Bronchial epithelial cell (primary cell): Measurements from ENCODE around the gene MTERF2. TPM values are rescaled to one million over a fixed set of nuclear protein-coding genes. Genes with fewer than 3 reads are reported as not detected.
"Not testable (repeated sequence)": the region's sequence is repeated elsewhere in the genome, so short reads cannot be mapped to it uniquely, and the experiment has no call there.

ENCODE experiments used
- DNase-seq: peaks from one replicate; pipeline ENCODE4 v3.0.0-alpha.2; 2010; ENCODE audit warnings: low read depth
- FAIRE-seq: peaks from 2 replicates; lab custom pipeline; 2011; peaks lifted over from hg19 to GRCh38; lab: Jason Lieb, UNC
- H3K27me3 ChIP-seq: 2 replicates; pipeline ENCODE4 v1.5.1; 2011; ENCODE audit warnings: low read length; ENCODE audit not compliant: control insufficient read depth, insufficient read depth
- H3K36me3 ChIP-seq: 2 replicates; pipeline ENCODE4 v1.5.1; 2011; ENCODE audit warnings: low read length; ENCODE audit not compliant: control insufficient read depth, insufficient read depth
- H3K4me3 ChIP-seq: 2 replicates; pipeline ENCODE4 v1.5.1; 2011; ENCODE audit warnings: mild to moderate bottlenecking, low read depth, low read length, control low read depth
- CTCF ChIP-seq: IDR thresholded peaks from 2 replicates; pipeline ENCODE4 v1.5.1; 2011; ENCODE audit warnings: mild to moderate bottlenecking, moderate library complexity, low read length, control low read depth, inconsistent platforms; ENCODE audit not compliant: insufficient read depth, severe bottlenecking
- total RNA-seq: library from RNA; depleted of rRNA; stranded (reverse); fragments of >200 nt; gene quantifications from 2 replicates; pipeline ENCODE4 v1.2.1, GENCODE V29; 2014

Gene MTERF2
- total RNA-seq, 1 donor from 2014 or later: 3.9 TPM

GRCh38 chr12:107029081-107029480 is 42.1 kb upstream of the MTERF2 start:
- no peak for FAIRE-seq
- TF ChIP-seq CTCF: no peak

GRCh38 chr12:107027636-107028053 is 40.7 kb upstream of the MTERF2 start:
- FAIRE-seq (no peak), DNase-seq (peak; percentile 99)
- H3K36me3 ChIP-seq: no peaks in the 10 kb centered on the region
- no peak overlapping the region for H3K4me3 ChIP-seq
- H3K27me3 ChIP-seq: no peaks in the 10 kb centered on the region
- no peak for TF ChIP-seq CTCF

More at GRCh38 chr12:107029081-107029480, 42.1 kb upstream of the MTERF2 start:
- no peak for DNase-seq
- no peaks in the 10 kb centered on the region for H3K27me3 ChIP-seq
- no peaks in the 10 kb centered on the region for H3K36me3 ChIP-seq
- no peak overlapping the region for H3K4me3 ChIP-seq

DNA sequence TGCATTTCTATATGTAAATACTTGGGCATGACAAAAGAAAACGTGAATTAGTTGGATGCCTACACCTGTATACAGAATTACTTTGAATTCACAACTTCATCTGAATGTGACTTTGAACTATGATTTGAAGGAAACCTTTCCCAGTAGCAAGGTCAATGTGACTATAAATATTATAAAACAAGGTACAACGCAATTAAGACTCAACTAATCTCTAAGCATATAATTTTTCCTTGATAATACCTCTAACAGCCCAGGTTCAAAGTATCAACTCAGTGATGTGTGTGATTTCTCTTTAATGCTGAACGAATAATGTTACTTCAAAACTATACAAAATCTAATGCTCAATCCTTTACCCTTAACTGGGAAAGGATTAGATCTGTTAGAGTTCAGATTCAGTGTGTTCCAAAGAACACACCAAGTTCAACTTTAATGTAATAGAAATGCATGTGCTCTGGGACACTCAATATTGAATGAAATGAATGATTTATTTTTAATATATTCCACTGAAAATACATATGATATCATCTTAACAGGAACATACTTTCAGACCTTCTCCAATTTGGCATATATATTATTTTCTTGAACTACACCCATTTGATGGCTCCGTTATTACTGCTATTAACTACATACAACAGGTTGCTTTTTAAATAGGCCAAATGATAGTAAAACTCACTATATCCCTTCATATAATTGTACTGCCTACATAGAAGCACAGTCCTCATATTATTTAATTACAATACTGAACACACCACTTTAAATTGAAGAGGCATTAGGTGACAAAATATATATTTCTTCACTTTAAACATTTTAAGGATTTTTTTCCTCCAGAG is 40.1 kb upstream of the MTERF2 start:
- FAIRE-seq: no peak
- no peak overlapping the region for H3K4me3 ChIP-seq

GRCh38 chr12:107026356-107026755 is 39.4 kb upstream of the MTERF2 start:
- not testable (repeated sequence) for H3K36me3 ChIP-seq, FAIRE-seq, H3K27me3 ChIP-seq, DNase-seq, H3K4me3 ChIP-seq

More for the DNA sequence above, 40.1 kb upstream of the MTERF2 start:
- Histone ChIP-seq H3K27me3 (no peaks in the 10 kb centered on the region), H3K36me3 (no peaks in the 10 kb centered on the region)
- no peak for DNase-seq
- TF ChIP-seq CTCF: no peak

GRCh38 chr12:107025671-107026070 is 38.7 kb upstream of the MTERF2 start:
- H3K4me3 ChIP-seq: no peak overlapping the region
- TF ChIP-seq CTCF: no peak
- DNase-seq: peak; percentile 91
- H3K27me3 ChIP-seq: no peaks in the 10 kb centered on the region
- FAIRE-seq: no peak
- no peaks in the 10 kb centered on the region for H3K36me3 ChIP-seq

- TF ChIP-seq CTCF: no peak
- no peaks in the 10 kb centered on the region for H3K36me3 ChIP-seq
- H3K4me3 ChIP-seq: no peak overlapping the region
- no peak for DNase-seq
- FAIRE-seq: no peak
- H3K27me3 ChIP-seq: no peaks in the 10 kb centered on the region
These were observed 32.6 kb upstream of the MTERF2 start for GRCh38 chr12:107019546-107019945.
